ENCODE data around the gene YLPM1. TPM values are rescaled to one million over a fixed set of nuclear protein-coding genes. Genes with fewer than 3 reads are reported as not detected.
A peak's percentile ranks its signal among the peaks of the same experiment; 100 is the strongest.

The YLPM1 gene
- total and polyA plus RNA-seq, 10 of the 15 experiments (the other 5 are each of a cell fraction or from before 2014, with no cell fraction given), result 11.1 to 48.2 (median 18.0) TPM

DNA sequence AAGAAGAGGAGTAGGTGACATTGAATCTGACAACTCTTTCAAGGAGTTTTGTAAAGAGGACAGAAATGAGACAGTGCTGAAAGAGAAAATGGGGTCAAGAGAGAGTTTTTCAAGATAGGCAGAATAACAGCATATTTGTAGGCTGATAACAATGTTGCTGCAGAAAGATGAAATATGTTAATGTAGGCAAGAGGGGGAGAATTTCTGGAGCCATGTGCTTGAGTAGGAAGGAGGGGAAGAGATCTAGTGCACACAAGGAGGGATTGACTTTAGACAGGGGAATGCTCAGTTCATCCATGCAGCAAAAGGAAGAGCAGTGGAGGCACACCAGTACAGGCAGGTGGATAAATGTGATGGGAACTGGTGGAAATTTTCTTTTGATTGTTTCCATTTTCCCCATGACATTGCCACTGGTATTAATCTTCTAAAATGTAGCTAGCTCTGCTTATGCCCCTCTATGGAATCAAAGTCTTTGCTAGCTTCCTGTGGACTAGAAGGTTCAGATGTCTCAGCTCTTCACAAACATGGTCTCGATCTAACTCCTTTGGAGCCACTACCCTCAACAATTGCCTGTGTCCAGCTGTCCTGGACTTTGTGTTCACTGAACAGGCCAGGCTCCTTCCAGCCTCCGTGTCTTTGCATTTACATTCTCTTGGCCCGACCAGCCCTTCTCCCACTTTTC, 103.7 kb downstream of the YLPM1 start (continued):
- TF ChIP-seq ETV6 (conservative IDR thresholded peaks at IDR 0.05 in 1 of 2, IDR thresholded peaks at IDR 0.05 in 1 of 2; ENCODE audit: borderline replicate concordance in 1 of 2, low read depth in 1 of 2), result no peak
- no peak for TF ChIP-seq STAT1 (conservative IDR thresholded peaks at IDR 0.05)
- TF ChIP-seq EGR1 (IDR thresholded peaks at IDR 0.05; ENCODE audit: borderline replicate concordance in 1 of 2, low read depth in 2 of 2, low read length in 2 of 2), result no peak

- Histone ChIP-seq H3K4me2 (ENCODE audit: control insufficient read depth, insufficient read depth) (no peak overlapping the region), H3K27me3 (replicated peaks in 1 of 2; ENCODE audit: control insufficient read depth in 2 of 2, insufficient read depth in 2 of 2, low read length in 1 of 2) (no peaks in the 10 kb centered on the region; a peak in 1 of 4 replicates), H3K79me2 (ENCODE audit: control insufficient read depth, insufficient read depth, low read length) (no peaks in the 10 kb centered on the region), H4K20me1 (ENCODE audit: control insufficient read depth, insufficient read depth) (no peaks in the 10 kb centered on the region), H3K9ac (ENCODE audit: control insufficient read depth, insufficient read depth, low read length) (no peak overlapping the region), H3K4me3 (no peak overlapping the region), H3K36me3 (ENCODE audit: control insufficient read depth in 2 of 2, insufficient read depth in 2 of 2, low read length in 1 of 2) (no peaks in the 10 kb centered on the region), H3K4me1 (ENCODE audit: control insufficient read depth, insufficient read depth, low read length) (no peaks in the 10 kb centered on the region), H2AFZ (ENCODE audit: control insufficient read depth, low read depth, low read length) (no peak overlapping the region), H3K9me3 (replicated peaks; ENCODE audit: control insufficient read depth, insufficient read depth, low read length) (no peaks in the 10 kb centered on the region), H3K27ac (ENCODE audit: control insufficient read depth, insufficient read depth) (no peak overlapping the region)
- intact Hi-C loops (cut with micrococcal nuclease; ENCODE audit: unreplicated experiment), result loop anchor here (10.0 kb wide), 1 partner anchor 427 kb away; no protein-coding TSS in a partner anchor
- ATAC-seq (peak; percentile 32; the same call in 1 of the 3 replicates), DNase-seq (ENCODE audit: low read depth, low spot score) (no peak), FAIRE-seq (peak; percentile 18)
- BruUV-seq (replicated peaks), result no TSS peak
- ChIA-PET CTCF (interaction anchor here (1.0 to 20.7 kb wide), 6 partner anchors 9 to 259 kb away, joined by 3 to 289 read pairs (median 8); no protein-coding TSS in a partner anchor), POLR2A (no interaction called here), RAD21 (ENCODE audit: unreplicated experiment) (interaction anchor here (2.3 kb wide), 1 partner anchor 38 kb away, joined by 7 read pairs; no protein-coding TSS in a partner anchor), SMC1A (ENCODE audit: uncharacterized antibody, unreplicated experiment) (interaction anchor here (1.3 kb wide), 1 partner anchor 18 kb away, joined by 3 read pairs; no protein-coding TSS in a partner anchor)
- under 1% methylated on average over 5 of the region's 5 CpGs for WGBS (ENCODE audit: insufficient coverage, insufficient replicate concordance, low lambda C conversion rate, missing lambda C conversion rate)
- in situ Hi-C loops (cut with MboI), result no loop called here
- TF ChIP-seq RELA (IDR thresholded peaks at IDR 0.05; ENCODE audit: borderline replicate concordance, partially characterized antibody) (no peak), NFIC (IDR thresholded peaks at IDR 0.05; ENCODE audit: low read depth, low read length) (no peak), MEF2A (IDR thresholded peaks at IDR 0.05; ENCODE audit: insufficient read depth, low read depth, low read length) (no peak), ZZZ3 (IDR thresholded peaks at IDR 0.05; ENCODE audit: control insufficient read depth, insufficient read length, low read depth) (no peak)
These were observed 104.6 kb downstream of the YLPM1 start for GRCh38 chr14:74867673-74868072.
